Posterior cingulate gyrus (tissue), 11 donors: ENCODE data around the gene HMG20B.
"Not testable (repeated sequence)": the region's sequence is repeated elsewhere in the genome, so short reads cannot be mapped to it uniquely, and the experiment has no call there.

Experiments
- DNase-seq, 10 donors: peaks; one replicate each; pipeline versions ENCODE4 v3.0.0 to v3.0.0-alpha.2; 2020 to 2021; ENCODE audit warnings: mixed read lengths in 3 of 10
- intact Hi-C: fragments of 100-400 bp; cut with DNase I; formaldehyde crosslinking; loops from one replicate; pipeline ENCODE4 v1.15.1; 2023

HMG20B gene

DNA sequence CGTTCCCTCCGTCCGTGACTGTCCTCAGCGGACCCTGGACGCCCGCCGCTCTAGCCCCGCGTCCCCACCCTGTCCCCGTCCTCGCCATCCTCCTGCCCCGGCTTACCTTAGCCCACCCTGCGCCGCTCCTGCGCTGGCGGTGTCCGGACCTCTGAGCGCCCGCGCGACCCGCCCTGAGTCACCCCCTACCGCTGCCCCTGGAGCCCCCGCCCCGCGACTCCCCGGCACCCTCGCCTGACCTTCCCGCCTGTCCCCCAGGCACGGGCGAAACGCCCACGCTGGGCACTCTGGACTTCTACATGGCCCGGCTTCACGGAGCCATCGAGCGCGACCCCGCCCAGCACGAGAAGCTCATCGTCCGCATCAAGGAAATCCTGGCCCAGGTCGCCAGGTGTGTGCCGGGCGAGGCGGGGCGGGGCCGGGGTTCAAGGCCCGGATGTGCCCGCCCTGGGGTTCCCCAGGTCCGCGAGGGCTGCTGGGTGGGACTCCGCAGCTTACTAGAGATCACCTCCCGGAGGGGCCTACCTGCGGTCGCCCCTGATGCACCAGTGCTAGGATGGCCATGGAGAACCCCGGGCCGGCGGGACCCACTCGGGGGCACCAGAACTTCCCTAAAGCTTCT is 5.1 kb downstream of the HMG20B start:
- peak in 1 of 10 donors; percentile 83 for DNase-seq
- intact Hi-C loops = no loop called here

DNA sequence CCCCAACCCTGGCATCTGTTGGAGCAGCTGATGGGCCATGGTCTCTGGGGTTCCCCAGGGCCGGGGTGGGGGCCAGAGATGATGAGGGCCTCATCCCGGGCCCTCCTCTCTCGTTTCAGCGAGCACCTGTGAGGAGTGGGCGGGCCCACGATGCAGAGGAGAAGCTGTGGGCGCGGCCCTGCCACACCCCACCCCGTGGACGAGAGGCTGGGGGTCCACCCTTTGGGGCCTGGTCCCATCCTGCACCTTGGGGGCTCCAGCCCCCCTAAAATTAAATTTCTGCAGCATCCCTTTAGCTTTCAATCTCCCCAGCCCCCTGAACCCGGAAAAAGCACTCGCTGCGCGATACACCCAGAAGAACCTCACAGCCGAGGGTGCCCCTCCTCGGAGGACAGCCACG is 5.6 kb downstream of the HMG20B start:
- DNase-seq = peak in 1 of 10 donors; percentile 81
- intact Hi-C loops = no loop called here

DNA sequence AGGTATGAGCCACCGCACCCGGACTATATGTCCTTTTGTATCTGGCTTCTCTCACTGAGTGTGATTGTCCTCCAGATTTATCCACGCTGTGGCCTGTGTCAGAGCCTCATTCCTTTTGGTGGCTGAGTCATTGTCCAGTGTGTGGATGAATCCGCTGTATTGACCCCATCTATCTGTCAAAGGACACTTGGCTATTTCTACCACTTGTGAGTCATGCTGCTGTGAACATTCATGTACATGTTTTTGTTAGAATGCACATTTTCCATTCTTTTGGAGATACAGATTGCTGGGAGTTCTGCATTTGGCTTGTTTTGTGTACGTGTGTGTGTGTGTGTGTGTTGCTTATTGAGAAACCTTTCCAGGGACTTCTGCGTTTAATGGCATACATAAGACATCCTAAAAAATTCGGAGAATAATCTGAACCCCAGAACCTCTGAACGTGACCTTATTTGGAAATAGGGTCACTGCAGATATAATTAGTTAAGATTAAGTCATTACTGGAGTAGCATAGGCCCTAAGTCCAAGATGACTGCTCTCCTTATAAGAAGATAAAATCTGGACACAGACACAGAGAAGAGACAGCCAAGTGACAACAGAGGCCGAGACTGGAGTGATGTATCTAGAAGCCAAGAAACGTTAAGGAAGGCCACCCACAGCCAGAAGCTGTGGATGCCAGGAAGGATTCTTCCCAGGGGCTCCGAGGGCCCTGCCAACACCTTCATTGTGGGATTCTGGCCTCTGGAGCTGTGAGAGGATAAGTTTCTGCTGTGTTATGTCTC is 7.6 kb downstream of the HMG20B start:
- DNase-seq = no peak

DNA sequence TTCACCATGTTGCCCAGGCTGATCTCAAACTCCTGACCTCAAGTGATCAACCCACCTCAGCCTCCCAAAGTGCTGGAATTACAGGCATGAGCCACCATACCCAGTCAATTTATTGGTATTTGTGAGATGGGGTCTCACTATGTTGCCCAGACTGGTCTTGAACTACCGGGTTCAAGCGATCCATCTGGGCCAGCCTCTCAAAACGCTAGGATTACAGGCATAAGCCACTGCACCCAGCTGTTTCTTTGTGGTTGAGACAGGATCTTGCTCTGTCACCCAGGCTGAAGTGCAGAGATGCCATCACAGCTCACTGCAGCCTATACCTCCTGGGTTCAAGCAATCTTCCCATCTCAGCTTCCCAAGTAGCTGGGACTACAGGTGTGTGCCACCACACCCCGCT is 9.0 kb downstream of the HMG20B start:
- DNase-seq, intact Hi-C loops: not testable (repeated sequence)

More for the DNA sequence above, 7.6 kb downstream of the HMG20B start:
- intact Hi-C loops = no loop called here

DNA sequence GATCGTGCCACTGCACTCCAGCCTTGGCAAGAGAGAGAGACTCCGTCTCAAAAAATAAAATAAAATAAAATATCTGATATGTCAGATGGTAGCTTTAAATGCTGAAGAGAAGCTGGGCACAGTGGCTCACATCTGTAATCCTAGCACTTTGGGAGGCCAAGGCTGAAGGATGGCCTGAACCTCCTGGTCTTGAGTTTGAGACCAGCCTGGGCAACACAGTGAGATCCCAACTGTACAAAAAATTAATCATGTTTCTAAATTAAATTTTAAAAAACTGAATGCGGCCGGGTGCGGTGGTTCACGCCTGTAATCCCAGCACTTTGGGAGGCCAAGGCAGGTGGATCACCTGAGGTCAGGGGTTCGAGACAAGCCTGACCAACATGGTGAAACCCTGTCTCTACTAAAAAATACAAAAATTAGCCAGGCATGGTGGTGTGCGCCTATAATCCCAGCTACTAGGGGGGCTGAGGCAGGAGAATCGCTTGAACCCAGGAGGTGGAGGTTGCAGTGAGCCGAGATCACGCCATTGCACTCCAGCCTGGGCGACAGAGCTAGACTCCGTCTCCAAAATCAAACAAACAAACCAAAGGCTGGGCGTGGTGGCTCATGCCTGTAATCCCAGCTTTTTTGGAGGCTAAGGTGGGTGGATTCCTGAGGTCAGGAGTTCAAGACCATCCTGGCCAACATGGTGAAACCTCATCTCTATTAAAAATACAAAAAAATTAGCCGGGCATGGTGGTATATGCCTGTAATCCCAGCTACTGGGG is 11.5 kb downstream of the HMG20B start:
- not testable (repeated sequence) for DNase-seq

DNA sequence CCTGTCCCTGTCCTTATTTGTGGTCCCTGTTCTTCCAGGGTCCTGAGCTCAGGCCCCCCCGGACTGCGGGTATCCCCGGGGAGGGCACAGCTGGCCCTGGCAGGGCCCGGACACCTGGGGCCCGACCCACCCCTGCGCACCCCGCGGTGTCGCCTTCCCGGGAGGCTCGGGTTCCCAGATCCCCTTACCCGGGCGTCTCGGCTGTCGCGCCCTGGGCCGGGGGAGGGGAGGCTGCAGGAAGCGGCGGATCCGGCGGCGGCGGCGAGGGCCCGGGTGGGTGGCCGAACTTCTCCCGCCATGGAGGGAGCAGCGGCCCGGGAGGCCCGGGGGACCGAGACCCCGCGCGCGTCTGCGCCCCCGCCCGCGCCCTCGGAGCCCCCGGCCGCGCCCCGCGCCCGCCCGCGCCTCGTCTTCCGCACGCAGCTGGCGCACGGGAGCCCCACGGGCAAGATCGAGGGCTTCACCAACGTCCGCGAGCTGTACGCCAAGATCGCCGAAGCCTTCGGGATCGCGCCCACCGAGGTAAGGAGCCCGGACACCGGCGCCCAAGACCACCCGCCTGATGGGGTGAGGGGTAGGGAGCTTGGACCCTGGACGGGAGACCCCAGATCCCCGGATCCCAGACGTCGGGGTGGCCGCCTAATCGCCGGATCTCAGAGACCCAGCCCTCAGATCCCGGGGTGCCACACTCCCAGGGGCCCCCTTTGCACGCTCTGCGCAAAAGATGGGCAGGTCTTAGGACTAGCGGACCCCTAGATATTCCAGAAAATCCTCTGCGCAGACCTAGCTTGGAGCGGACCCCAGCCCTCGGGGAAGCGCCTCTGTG is 12.8 kb downstream of the HMG20B start, which contains the start of gene GIPC3:
GIPC3 (plus strand) TSS at position 178 of the 826 bp plus-strand sequence; CDS start at position 298, 120 bp downstream.
- peak in 1 of 10 donors; percentile 73 for DNase-seq
- intact Hi-C loops = no loop called here

More for the DNA sequence above, 11.5 kb downstream of the HMG20B start:
- intact Hi-C loops = not testable (repeated sequence)

DNA sequence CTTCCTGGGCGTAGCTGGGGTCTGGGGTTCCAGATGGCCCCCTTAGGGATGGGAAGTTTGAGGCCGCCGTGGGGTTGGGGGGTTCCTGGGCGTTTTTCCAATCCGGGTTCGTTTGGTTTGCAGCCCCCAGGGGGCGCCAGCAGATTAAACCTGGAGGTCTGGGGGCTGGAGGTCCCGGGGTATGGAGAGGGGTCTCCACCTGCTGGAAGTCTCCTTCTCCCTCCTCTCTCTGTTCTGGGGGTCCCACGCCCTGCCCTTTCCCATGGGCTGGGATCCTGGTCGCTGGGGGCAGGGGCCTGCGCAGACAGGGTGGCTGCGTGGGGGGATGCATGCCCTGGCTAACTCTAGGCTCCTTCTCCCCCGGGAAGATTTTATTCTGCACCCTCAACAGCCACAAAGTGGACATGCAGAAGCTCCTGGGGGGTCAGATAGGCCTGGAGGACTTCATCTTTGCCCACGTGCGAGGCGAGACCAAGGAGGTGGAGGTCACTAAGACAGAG is 13.4 kb downstream of the HMG20B start:
- intact Hi-C loops = no loop called here
- DNase-seq = peak in 1 of 10 donors; percentile 76

DNA sequence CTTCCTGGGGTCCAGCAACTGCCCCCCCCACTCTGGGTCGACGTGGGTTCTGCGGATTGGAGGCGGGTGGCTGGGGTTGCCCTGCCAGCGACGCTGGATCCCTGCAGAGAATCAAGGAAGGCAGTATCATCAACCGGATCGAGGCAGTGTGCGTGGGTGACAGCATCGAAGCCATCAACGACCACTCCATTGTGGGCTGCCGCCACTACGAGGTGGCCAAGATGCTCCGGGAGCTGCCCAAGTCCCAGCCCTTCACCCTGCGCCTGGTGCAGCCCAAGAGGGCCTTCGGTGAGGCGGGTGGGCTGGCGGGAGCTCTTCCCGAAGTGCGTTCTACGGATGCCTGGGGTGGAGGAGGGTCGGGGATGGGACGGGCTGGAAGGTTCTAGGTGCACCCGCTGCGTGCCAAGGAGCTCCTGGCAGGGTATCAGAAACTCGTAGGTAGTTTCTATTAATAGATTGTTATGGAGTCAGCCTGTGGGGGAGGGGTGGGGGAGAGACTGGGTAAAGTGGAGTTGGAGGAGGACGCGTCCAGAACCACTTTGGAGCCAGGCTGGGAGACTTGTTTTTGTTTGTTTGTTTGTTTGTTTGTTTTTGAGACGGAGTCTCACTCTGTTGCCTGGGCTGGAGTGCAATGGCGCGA is 14.1 kb downstream of the HMG20B start:
- DNase-seq = no peak
- intact Hi-C loops = no loop called here

DNA sequence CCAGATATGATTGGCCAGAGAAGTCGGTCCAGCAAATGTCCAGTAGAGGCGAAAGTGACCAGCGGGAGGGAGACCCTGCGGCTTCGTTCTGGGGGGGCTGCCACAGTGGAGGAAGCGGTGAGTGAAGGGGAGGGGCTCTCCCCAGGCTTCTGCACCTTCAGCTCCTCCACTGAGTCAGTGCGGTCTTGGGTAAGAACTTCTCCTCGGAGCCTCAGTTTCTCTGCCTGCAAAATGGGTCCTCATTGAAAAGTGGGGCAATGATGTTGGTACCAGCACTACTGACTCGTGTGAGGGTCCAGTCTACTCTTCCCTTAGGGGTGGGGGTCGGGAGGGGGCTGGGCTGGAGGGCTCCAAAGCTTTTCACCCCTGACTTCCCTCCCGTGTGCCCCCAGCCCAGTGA is 16.7 kb downstream of the HMG20B start:
- DNase-seq = no peak
- intact Hi-C loops = no loop called here

DNA sequence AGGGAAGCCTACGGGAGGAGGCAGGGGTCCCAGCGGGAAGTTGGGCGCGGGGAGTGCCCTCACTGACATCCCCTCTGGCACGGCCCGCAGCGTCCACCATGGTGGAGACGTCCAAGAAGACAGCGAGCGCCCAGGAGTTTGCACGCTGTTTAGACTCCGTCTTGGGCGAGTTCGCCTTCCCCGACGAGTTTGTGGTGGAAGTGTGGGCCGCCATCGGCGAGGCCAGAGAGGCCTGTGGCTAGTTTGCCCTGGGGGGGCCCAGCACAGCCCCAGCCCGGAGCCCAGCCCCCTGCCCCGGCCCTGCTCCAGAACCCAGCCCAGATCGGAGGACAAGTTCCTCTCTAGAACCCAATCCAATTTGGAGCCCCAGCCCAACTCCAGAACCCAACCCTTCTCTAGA is 17.2 kb downstream of the HMG20B start:
- intact Hi-C loops = no loop called here
- DNase-seq = peak in 1 of 10 donors; percentile 63

DNA sequence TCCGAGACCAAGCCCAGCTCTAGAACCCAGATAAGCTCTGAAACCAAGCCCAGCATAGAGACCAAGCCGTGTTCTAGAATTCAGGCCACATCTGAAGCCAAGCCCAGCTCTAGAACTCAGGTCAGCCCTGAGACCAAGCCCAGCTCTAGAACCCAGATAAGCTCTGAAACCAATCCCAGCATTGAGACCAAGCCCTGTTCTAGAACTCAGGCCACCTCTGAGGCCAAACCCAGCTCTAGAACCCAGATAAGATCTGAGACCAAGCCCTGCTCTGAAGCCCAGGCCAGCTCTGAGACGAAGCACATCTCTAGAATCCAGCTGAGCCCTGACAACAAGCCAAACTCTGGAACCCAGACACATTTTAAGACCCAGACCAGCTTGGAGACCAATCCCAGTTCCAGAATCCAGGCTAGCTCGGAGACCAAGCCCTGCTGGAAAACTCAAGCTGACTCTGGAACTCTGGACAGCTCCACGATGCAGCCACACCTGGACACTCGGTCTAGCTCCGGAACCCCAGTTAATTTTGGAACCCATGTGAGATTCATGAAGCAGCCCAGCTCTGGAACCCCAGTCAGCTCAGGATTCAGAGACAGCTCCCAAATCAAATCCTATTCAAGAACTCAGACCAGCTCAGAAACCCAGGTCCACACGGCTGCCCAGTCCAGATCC is 18.4 kb downstream of the HMG20B start:
- DNase-seq = no peak
- intact Hi-C loops = no loop called here

DNA sequence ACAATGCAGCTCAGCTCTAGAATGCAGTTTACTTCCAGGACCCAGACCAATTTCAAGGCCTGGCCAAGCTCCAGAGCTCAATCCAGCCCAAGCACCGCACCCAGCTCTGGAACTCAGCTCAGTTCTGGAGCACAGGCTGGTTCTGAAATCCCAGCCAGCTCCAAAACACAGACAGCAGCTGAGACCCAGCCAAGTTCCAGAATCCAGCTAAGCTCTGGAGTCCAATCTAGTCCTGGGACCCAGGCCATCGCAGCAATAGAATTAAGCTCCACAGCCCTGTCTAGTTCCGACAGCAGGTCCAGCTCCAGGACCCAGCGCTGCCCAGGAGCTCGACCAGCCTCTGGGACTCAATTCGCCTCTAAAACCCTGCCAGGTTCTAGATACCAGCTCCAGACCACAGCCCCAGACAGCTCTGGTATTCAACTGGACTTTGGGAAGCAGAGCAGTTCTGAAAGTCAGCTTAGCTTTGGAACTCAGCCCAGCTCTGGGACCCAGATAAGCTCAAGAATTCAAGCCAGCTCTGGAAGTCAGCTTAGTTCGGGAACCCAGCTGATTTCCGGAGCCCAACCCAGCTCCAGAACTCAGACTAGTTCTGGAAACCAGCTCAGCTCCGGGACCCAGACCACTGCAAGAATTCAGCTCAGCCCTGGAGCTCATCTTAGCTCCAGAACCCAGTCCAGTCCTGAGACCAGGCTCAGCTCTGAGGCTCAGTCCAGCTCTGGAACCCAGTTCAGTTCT is 19.3 kb downstream of the HMG20B start:
- no peak for DNase-seq
- intact Hi-C loops = no loop called here

DNA sequence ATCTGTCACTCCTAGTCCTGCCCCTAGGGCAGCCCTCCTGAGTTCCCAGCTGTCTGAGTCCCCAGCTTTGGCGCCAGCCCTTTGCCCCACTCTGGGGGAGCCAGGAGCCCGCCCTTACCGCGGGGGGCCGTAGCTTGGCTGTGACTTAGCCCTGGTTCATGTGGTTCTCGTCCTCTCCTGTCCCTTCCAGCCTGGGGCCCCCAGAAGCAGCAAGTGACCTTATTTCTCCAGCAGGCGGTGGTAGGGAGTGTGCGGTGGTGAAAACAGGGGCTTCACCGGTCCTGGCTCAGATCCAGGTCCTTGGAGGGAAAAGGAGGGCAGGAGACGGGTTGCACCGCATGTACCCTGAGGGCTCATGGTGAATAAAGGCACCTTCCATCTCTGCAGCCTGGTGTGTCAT is 20.4 kb downstream of the HMG20B start:
- intact Hi-C loops = no loop called here
- DNase-seq = no peak

DNA sequence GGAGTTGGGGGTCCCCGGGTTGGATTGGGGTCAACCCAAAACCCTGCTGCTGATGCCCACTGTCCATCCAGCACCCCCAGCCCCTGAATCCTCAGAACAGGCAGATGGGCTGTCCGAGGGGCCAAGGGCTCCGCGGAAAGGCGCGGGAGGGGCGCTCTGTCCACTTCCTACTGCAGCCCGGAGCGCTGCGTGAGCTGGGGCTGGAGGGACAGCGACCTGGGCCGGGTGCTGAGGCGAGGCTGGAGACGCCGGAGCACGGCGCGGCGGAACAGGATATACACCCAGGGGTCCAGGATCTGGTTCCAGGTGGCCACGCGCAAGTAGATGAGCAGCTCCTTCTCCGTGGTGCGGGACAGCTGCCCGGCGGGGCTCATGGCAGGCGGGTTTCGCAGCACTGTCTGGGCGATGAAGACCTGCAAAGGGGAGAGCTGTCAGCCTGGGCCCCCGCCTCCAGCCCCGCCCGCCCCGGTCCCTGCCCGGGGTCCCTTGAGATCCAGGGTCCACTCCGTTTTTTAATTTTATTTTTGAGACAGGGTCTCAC is 22.8 kb downstream of the HMG20B start:
- intact Hi-C loops = no loop called here
- DNase-seq = peak in 1 of 10 donors; percentile 72

DNA sequence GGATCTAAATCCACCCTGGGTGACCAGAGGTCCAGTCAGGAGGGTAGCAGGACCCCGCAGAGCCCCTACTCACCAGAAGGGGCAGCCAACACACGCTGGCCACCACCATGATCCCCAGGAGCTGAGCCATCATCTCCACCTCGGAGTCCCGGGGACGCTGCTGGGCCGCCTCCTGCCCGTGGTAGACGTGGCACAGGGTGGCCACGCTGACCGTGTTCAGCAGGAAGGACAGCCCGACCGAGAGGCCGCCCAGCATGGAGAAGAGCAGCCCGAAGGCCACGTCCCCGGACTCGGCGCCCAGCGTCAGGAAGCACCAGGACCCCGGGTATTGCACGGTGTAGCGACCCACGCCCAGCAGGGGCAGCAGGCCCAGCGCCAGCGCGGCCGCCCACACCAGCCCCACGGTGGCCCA is 27.0 kb downstream of the HMG20B start:
- DNase-seq = no peak
- intact Hi-C loops = no loop called here

DNA sequence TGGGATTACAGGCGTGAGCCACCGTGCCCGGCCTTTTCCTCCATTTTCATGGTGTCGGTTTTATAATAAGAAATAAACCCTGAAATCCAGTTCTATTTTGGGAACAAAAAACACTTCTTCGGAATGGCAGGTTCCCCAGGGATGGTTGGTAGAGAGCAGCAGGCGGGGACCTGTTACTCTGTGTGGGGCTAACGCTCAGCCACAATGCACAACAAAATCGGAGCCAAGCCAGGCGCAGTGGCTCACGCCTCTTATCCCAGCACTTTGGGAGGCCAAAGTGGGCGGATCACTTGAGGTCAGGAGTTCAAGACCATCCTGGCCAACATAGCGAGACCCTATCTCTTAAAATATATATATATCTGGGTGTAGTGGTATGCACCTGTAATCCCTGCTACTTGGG is 28.3 kb downstream of the HMG20B start:
- no peak for DNase-seq
- intact Hi-C loops = no loop called here

DNA sequence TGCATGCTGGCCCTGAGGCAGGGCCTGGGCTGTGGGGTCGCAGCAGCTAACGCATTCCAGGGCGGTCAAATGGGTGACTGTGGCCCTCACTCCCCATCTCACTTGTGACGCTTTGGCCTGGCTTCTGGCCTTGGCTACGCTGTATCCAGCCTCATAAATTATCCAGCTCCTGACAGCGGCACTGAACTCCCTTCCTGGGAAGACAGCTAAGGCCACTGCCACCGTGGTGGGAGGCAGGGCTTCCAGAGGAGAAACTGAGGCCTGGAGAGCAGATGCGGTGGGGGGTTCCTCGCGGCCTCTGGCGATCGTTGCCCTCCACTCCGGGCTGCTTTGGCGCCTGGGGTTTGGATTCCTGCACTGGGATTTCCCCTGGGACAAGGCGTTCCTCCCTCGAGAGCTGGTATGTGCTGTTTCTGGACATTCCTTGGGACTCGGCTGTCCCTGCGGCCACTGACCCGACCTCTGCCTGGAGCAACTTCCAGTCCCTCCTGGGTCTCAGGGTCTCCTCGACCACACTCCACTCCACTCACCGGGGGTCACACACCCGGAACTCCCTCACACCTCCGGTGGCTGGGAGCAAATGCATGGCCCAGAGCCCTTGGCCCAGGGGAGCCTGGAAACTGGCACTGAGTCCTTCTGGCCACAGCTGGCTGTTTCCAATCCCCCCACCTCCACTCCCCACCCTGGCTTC is 30.5 kb downstream of the HMG20B start:
- no peak for DNase-seq
- intact Hi-C loops = no loop called here
